Chondrocyte (in vitro differentiated cells): ENCODE data around the gene LIMCH1. TPM values are rescaled to one million over a fixed set of nuclear protein-coding genes. Genes with fewer than 3 reads are reported as not detected.

Source experiments
- DNase-seq: peaks from one replicate; pipeline ENCODE4 v3.0.0; 2021; ENCODE audit warnings: mixed read lengths, low spot score
- H3K27ac Mint-ChIP-seq: one replicate; pipeline ENCODE4 v1.8.0; 2021; ENCODE audit warnings: mild to moderate bottlenecking, moderate library complexity, mixed read lengths; ENCODE audit not compliant: unreplicated experiment
- H3K27me3 Mint-ChIP-seq: 2 replicates; pipeline ENCODE4 v1.8.0; 2021; ENCODE audit warnings: low read depth, mixed read lengths
- H3K36me3 Mint-ChIP-seq: 2 replicates; pipeline ENCODE4 v1.8.0; 2021; ENCODE audit warnings: low read depth, mixed read lengths
- H3K4me1 Mint-ChIP-seq: 2 replicates; pipeline ENCODE4 v1.8.0; 2021; ENCODE audit warnings: low read depth, mild to moderate bottlenecking, mixed read lengths
- H3K4me3 Mint-ChIP-seq: one replicate; pipeline ENCODE4 v1.8.0; 2021; ENCODE audit warnings: mild to moderate bottlenecking, moderate library complexity, mixed read lengths; ENCODE audit not compliant: unreplicated experiment
- H3K9me3 Mint-ChIP-seq: 2 replicates; pipeline ENCODE4 v1.8.0; 2021; ENCODE audit warnings: low read depth, mixed read lengths
- CTCF ChIP-seq: fragments of 200-600 bp; sonication (generic); IDR thresholded peaks from 2 replicates; pipeline ENCODE4 v1.5.0; 2021; ENCODE audit warnings: antibody characterized with exemption, mild to moderate bottlenecking, moderate library complexity
- total RNA-seq: library from RNA; stranded (reverse); gene quantifications from 3 replicates; pipeline ENCODE4 v1.2.1, GENCODE V29; 2021

The LIMCH1 gene
- total RNA-seq, 1 donor from 2014 or later, result 9.8 TPM

GRCh38 chr4:41512136-41512535 lies 25.8 kb upstream of the LIMCH1 start:
- Mint-ChIP-seq H3K4me3 (no peak overlapping the region), H3K27ac (no peak overlapping the region), H3K4me1 (no peaks in the 10 kb centered on the region), H3K27me3 (no peaks in the 10 kb centered on the region), H3K36me3 (no peaks in the 10 kb centered on the region), H3K9me3 (peaks cover 6% of the 10 kb centered on the region)
- no peak for DNase-seq
- TF ChIP-seq CTCF, result no peak

- Mint-ChIP-seq H3K9me3 (peaks cover 6% of the 10 kb centered on the region), H3K4me1 (no peaks in the 10 kb centered on the region), H3K27ac (no peak overlapping the region), H3K36me3 (no peaks in the 10 kb centered on the region), H3K27me3 (no peaks in the 10 kb centered on the region), H3K4me3 (no peak overlapping the region)
- no peak for TF ChIP-seq CTCF
- DNase-seq, result no peak
These were observed 25.4 kb upstream of the LIMCH1 start for GRCh38 chr4:41512596-41512995.

GRCh38 chr4:41514169-41514568 lies 23.8 kb upstream of the LIMCH1 start:
- Mint-ChIP-seq H3K27ac (no peak overlapping the region), H3K9me3 (peaks cover 2% of the 10 kb centered on the region), H3K4me1 (no peaks in the 10 kb centered on the region), H3K27me3 (no peaks in the 10 kb centered on the region), H3K36me3 (no peaks in the 10 kb centered on the region), H3K4me3 (no peak overlapping the region)
- TF ChIP-seq CTCF, result no peak
- DNase-seq, result no peak

- Mint-ChIP-seq H3K27me3 (no peaks in the 10 kb centered on the region), H3K4me3 (no peak overlapping the region), H3K36me3 (no peaks in the 10 kb centered on the region), H3K9me3 (peaks cover 2% of the 10 kb centered on the region), H3K4me1 (no peaks in the 10 kb centered on the region), H3K27ac (no peak overlapping the region)
- no peak for DNase-seq
- TF ChIP-seq CTCF, result no peak
These were observed 23.0 kb upstream of the LIMCH1 start for GRCh38 chr4:41514766-41515481.

GRCh38 chr4:41517121-41517520 lies 20.8 kb upstream of the LIMCH1 start:
- H3K36me3 Mint-ChIP-seq, result no peaks in the 10 kb centered on the region
- H3K4me3 Mint-ChIP-seq, result no peak overlapping the region
- H3K9me3 Mint-ChIP-seq, result no peaks in the 10 kb centered on the region
- no peak overlapping the region for H3K27ac Mint-ChIP-seq
- DNase-seq, result no peak
- TF ChIP-seq CTCF, result no peak
- H3K27me3 Mint-ChIP-seq, result no peaks in the 10 kb centered on the region
- no peaks in the 10 kb centered on the region for H3K4me1 Mint-ChIP-seq
